Activated CD8-positive, alpha-beta T cell treated with anti-CD3 and anti-CD28 coated beads for 36 hours (primary cell): Measurements from ENCODE around the gene ACBD5. TPM values are rescaled to one million over a fixed set of nuclear protein-coding genes. Genes with fewer than 3 reads are reported as not detected.
A peak's percentile ranks its signal among the peaks of the same experiment; 100 is the strongest.
"Not testable (repeated sequence)": the region's sequence is repeated elsewhere in the genome, so short reads cannot be mapped to it uniquely, and the experiment has no call there.

Experiments
- ATAC-seq: fragments of 200-7000 bp; cut with Tn5 transposase; one replicate; pipeline ENCODE4 v1.10.0; 2021; ENCODE audit warnings: mild to moderate bottlenecking, moderate library complexity
- CTCF ChIA-PET: fragments of 350-600 bp; sonication (Branson Sonifier 250); formaldehyde crosslinking; loops from one replicate; lab custom pipeline; 2021; ENCODE audit warnings: antibody characterized with exemption; lab: Charles Lee
- POLR2A ChIA-PET: fragments of 350-600 bp; sonication (Branson Sonifier 250); formaldehyde crosslinking; loops from one replicate; lab custom pipeline; 2021; ENCODE audit warnings: antibody characterized with exemption; lab: Charles Lee
- DNase-seq: peaks from one replicate; pipeline ENCODE4 v3.0.0-alpha.2; 2020
- H3K27ac Mint-ChIP-seq: one replicate; pipeline ENCODE4 v1.8.0; 2021; ENCODE audit warnings: mild to moderate bottlenecking, mixed read lengths
- H3K27me3 Mint-ChIP-seq: one replicate; pipeline ENCODE4 v1.8.0; 2021; ENCODE audit warnings: mixed read lengths
- H3K36me3 Mint-ChIP-seq: one replicate; pipeline ENCODE4 v1.8.0; 2021; ENCODE audit warnings: low read depth, mixed read lengths
- H3K4me1 Mint-ChIP-seq: one replicate; pipeline ENCODE4 v1.8.0; 2021; ENCODE audit warnings: low read depth, mixed read lengths
- H3K4me3 Mint-ChIP-seq: one replicate; pipeline ENCODE4 v1.8.0; 2021; ENCODE audit warnings: mild to moderate bottlenecking, moderate library complexity, mixed read lengths
- H3K9me3 Mint-ChIP-seq: one replicate; pipeline ENCODE4 v1.8.0; 2021; ENCODE audit warnings: mixed read lengths
- intact Hi-C: fragments of 100-400 bp; cut with micrococcal nuclease; formaldehyde crosslinking; loops from one replicate; pipeline ENCODE4 v1.10.0; 2022
- total RNA-seq, 2 experiments: library from RNA; stranded (reverse); gene quantifications; one replicate each; pipeline ENCODE4 v1.2.3, GENCODE V29; 2021
- TF ChIP-seq, protein P1 (sequence below): fragments of 200-600 bp; IDR thresholded peaks from one replicate; pipeline ENCODE4 v1.8.0; 2022; ENCODE audit warnings: antibody characterized with exemption, mild to moderate bottlenecking

Gene ACBD5
- total RNA-seq, 2 experiments from 2014 or later = 17.0 to 19.0 TPM

DNA sequence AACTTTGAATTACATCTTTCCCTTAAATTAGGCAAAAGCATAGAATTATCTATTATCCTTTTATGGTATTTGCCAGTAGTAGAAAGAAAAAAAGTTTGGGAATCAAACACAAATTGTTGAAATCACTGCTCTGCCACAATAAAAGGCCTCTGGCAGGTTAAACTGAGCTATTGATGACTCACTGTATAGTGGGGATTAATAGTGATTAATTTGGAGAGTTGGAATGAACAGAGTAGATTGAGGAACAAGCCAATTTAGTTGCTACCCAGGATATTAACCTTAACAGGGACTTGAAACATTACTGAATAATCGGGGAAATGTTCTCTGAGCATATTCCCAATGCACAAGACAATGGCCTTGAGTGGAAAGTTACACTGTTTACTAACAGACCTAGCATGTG is 52.3 kb downstream of the ACBD5 start:
- Mint-ChIP-seq H3K36me3 (peaks cover 19% of the 10 kb centered on the region), H3K9me3 (no peaks in the 10 kb centered on the region)
- CTCF ChIA-PET = interaction anchor here (1.0 to 1.4 kb wide), 2 partner anchors 19 to 36 kb away, joined by 3 to 4 read pairs; no protein-coding TSS in a partner anchor

GRCh38 chr10:27169849-27170248 is 70.7 kb downstream of the ACBD5 start:
- H3K4me3 Mint-ChIP-seq = no peak overlapping the region
- ChIA-PET POLR2A (interaction anchor here (1.0 to 2.0 kb wide), 3 partner anchors 11 to 23 kb away, joined by 3 to 4 read pairs (median 4); no protein-coding TSS in a partner anchor), CTCF (interaction anchor here (1.3 kb wide), 2 partner anchors 14 to 18 kb away, joined by 3 read pairs; no protein-coding TSS in a partner anchor)
- H3K9me3 Mint-ChIP-seq = no peaks in the 10 kb centered on the region
- peaks cover 13% of the 10 kb centered on the region for H3K4me1 Mint-ChIP-seq
- intact Hi-C loops = no loop called here
- DNase-seq (no peak), ATAC-seq (no peak)
- H3K27ac Mint-ChIP-seq = peak overlapping the region; percentile 52
- no peaks in the 10 kb centered on the region for H3K27me3 Mint-ChIP-seq
- TF ChIP-seq, protein P1, sequence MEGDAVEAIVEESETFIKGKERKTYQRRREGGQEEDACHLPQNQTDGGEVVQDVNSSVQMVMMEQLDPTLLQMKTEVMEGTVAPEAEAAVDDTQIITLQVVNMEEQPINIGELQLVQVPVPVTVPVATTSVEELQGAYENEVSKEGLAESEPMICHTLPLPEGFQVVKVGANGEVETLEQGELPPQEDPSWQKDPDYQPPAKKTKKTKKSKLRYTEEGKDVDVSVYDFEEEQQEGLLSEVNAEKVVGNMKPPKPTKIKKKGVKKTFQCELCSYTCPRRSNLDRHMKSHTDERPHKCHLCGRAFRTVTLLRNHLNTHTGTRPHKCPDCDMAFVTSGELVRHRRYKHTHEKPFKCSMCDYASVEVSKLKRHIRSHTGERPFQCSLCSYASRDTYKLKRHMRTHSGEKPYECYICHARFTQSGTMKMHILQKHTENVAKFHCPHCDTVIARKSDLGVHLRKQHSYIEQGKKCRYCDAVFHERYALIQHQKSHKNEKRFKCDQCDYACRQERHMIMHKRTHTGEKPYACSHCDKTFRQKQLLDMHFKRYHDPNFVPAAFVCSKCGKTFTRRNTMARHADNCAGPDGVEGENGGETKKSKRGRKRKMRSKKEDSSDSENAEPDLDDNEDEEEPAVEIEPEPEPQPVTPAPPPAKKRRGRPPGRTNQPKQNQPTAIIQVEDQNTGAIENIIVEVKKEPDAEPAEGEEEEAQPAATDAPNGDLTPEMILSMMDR = no peak
- H3K36me3 Mint-ChIP-seq = peaks cover 55% of the 10 kb centered on the region

More for the DNA sequence above, 52.3 kb downstream of the ACBD5 start:
- POLR2A ChIA-PET = interaction anchor here (0.7 to 1.2 kb wide), 5 partner anchors 10 to 594 kb away, joined by 3 to 4 read pairs (median 3); no protein-coding TSS in a partner anchor
- no peaks in the 10 kb centered on the region for H3K4me1 Mint-ChIP-seq
- ATAC-seq (no peak), DNase-seq (no peak)
- TF ChIP-seq, protein P1 = no peak
- no peak overlapping the region for H3K4me3 Mint-ChIP-seq
- H3K27ac Mint-ChIP-seq = no peak overlapping the region
- H3K27me3 Mint-ChIP-seq = no peaks in the 10 kb centered on the region
- intact Hi-C loops = no loop called here

- POLR2A ChIA-PET = interaction anchor here (1.0 to 5.9 kb wide), 4 partner anchors 11 to 56 kb away, joined by 3 to 59 read pairs (median 4); partner anchors contain the start of gene ANKRD26
- no peak for ATAC-seq
Measured at GRCh38 chr10:27158421-27158820, 82.2 kb downstream of the ACBD5 start.

GRCh38 chr10:27157150-27157549 is 83.4 kb downstream of the ACBD5 start:
- POLR2A ChIA-PET = interaction anchor here (1.0 to 5.9 kb wide), 5 partner anchors 8 to 55 kb away, joined by 3 to 59 read pairs (median 5); partner anchors contain the start of gene ANKRD26
- CTCF ChIA-PET = interaction anchor here (1.3 kb wide), 1 partner anchor 86 kb away, joined by 4 read pairs; no protein-coding TSS in a partner anchor
- H3K4me1 Mint-ChIP-seq = peaks cover 21% of the 10 kb centered on the region
- DNase-seq (no peak), ATAC-seq (no peak)
- H3K4me3 Mint-ChIP-seq = peak overlapping the region; percentile 91
- H3K36me3 Mint-ChIP-seq = peaks cover 61% of the 10 kb centered on the region
- H3K9me3 Mint-ChIP-seq = no peaks in the 10 kb centered on the region
- intact Hi-C loops = no loop called here
- TF ChIP-seq, protein P1 = no peak
- H3K27ac Mint-ChIP-seq = peak overlapping the region; percentile 100
- no peaks in the 10 kb centered on the region for H3K27me3 Mint-ChIP-seq

More at GRCh38 chr10:27158421-27158820, 82.2 kb downstream of the ACBD5 start:
- H3K27me3 Mint-ChIP-seq = no peaks in the 10 kb centered on the region
- CTCF ChIA-PET = interaction anchor here (1.1 kb wide), 1 partner anchor 15 kb away, joined by 3 read pairs; no protein-coding TSS in a partner anchor
- H3K27ac Mint-ChIP-seq = no peak overlapping the region
- H3K36me3 Mint-ChIP-seq = peaks cover 59% of the 10 kb centered on the region
- TF ChIP-seq, protein P1 = no peak
- H3K4me1 Mint-ChIP-seq = peaks cover 13% of the 10 kb centered on the region
- no peak overlapping the region for H3K4me3 Mint-ChIP-seq
- DNase-seq = no peak
- intact Hi-C loops = no loop called here
- H3K9me3 Mint-ChIP-seq = no peaks in the 10 kb centered on the region

DNA sequence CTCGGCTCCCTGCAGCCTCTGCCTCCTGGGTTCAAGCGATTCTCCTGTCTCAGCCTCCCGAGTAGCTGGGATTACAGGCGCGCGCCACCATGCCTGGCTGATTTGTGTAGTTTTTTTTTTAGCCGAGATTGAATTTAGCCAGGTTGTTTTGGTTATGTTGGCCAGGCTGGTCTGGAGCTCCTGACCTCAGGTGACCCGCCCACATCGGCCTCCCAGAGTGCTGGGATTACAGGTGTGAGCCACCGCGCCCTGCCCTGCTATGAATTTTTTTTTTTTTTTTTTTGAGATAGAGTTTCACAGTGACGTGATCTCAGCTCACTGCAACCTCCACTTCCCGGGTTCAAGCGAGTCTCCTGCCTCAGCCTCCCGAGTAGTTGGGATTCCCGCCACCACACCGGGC is 84.0 kb downstream of the ACBD5 start:
- intact Hi-C loops = not testable (repeated sequence)
- H3K27ac Mint-ChIP-seq = peak overlapping the region; percentile 100

More for the DNA sequence above, 84.0 kb downstream of the ACBD5 start:
- peaks cover 24% of the 10 kb centered on the region for H3K4me1 Mint-ChIP-seq
- H3K36me3 Mint-ChIP-seq = peaks cover 58% of the 10 kb centered on the region
- POLR2A ChIA-PET = interaction anchor here (1.0 to 5.9 kb wide), 8 partner anchors 9 to 86 kb away, joined by 3 to 59 read pairs (median 4); partner anchors contain the start of gene ANKRD26
- not testable (repeated sequence) for DNase-seq, ATAC-seq, H3K27me3 Mint-ChIP-seq, H3K9me3 Mint-ChIP-seq
- CTCF ChIA-PET = interaction anchor here (0.8 to 1.3 kb wide), 2 partner anchors 86 to 99 kb away, joined by 3 to 4 read pairs; no protein-coding TSS in a partner anchor
- peak overlapping the region; percentile 91 for H3K4me3 Mint-ChIP-seq
